Esophagus squamous epithelium (tissue), 5 donors: Measurements from ENCODE around the gene MUCL3. TPM values are rescaled to one million over a fixed set of nuclear protein-coding genes. Genes with fewer than 3 reads are reported as not detected.
A peak's percentile ranks its signal among the peaks of the same experiment; 100 is the strongest.

Experiments
- DNase-seq: peaks from one replicate; lab custom pipeline; 2025; lab: John Stamatoyannopoulos, UW
- H3K27ac ChIP-seq, 4 donors: fragments of 200-600 bp; sonication (generic); one replicate each; pipeline ENCODE4 v1.5.1; 2016 to 2019; ENCODE audit warnings: mild to moderate bottlenecking in 1 of 4
- H3K27me3 ChIP-seq, 4 donors: fragments of 200-600 bp; sonication (generic); 1 replicate in 3 of 4; 2 replicates in 1 of 4; pipeline versions ENCODE4 v1.5.1 to v1.6.0; 2017 to 2021; ENCODE audit warnings: antibody characterized with exemption in 1 of 4
- H3K36me3 ChIP-seq, 3 donors: fragments of 200-600 bp; sonication (generic); one replicate each; pipeline ENCODE4 v1.5.1; 2016 to 2019
- H3K4me1 ChIP-seq, 3 donors: fragments of 200-600 bp; sonication (generic); one replicate each; pipeline ENCODE4 v1.5.1; 2017 to 2019
- H3K4me3 ChIP-seq, 4 donors: fragments of 200-600 bp; sonication (generic); 1 replicate in 3 of 4; 2 replicates in 1 of 4; pipeline ENCODE4 v1.5.1; 2016 to 2019; ENCODE audit warnings: mild to moderate bottlenecking in 2 of 4, moderate library complexity in 1 of 4
- H3K9me3 ChIP-seq, 3 donors: fragments of 200-600 bp; sonication (generic); one replicate each; pipeline ENCODE4 v1.5.1; 2016 to 2019
- CTCF ChIP-seq, 6 experiments: fragments of 450-650 bp in 4 of 6; fragments of 200-600 bp in 2 of 6; sonication (generic) in 2 of 6; IDR thresholded peaks; one replicate each; pipeline ENCODE4 v1.5.1; 2016 to 2019; ENCODE audit warnings: antibody characterized with exemption in 6 of 6, mild to moderate bottlenecking in 4 of 6, moderate library complexity in 4 of 6
- POLR2A ChIP-seq, 4 donors: fragments of 450-650 bp; IDR thresholded peaks; one replicate each; pipeline ENCODE4 v1.6.1; 2017; ENCODE audit warnings: antibody characterized with exemption in 4 of 4, mild to moderate bottlenecking in 4 of 4, moderate library complexity in 3 of 4
- WGBS, 2 donors: methylation state at CpG; one replicate each; pipeline ENCODE4 v1.1.5; 2018; 5-methylcytosine and 5-hydroxymethylcytosine counted together
- intact Hi-C: fragments of 100-400 bp; cut with DNase I; formaldehyde crosslinking; loops from one replicate; pipeline ENCODE4 v1.15.0; 2022
- total RNA-seq, 4 donors: library from RNA; depleted of rRNA; stranded (reverse); fragments of >200 nt; gene quantifications; one replicate each; pipeline ENCODE4 v1.1.0, GENCODE V29; 2016
- donor health status: DM: yes; HTN: yes; CAD: no.

MUCL3 gene
- total RNA-seq, 4 donors from 2014 or later = 0.21 to 8.3 (median 2.4) TPM

DNA sequence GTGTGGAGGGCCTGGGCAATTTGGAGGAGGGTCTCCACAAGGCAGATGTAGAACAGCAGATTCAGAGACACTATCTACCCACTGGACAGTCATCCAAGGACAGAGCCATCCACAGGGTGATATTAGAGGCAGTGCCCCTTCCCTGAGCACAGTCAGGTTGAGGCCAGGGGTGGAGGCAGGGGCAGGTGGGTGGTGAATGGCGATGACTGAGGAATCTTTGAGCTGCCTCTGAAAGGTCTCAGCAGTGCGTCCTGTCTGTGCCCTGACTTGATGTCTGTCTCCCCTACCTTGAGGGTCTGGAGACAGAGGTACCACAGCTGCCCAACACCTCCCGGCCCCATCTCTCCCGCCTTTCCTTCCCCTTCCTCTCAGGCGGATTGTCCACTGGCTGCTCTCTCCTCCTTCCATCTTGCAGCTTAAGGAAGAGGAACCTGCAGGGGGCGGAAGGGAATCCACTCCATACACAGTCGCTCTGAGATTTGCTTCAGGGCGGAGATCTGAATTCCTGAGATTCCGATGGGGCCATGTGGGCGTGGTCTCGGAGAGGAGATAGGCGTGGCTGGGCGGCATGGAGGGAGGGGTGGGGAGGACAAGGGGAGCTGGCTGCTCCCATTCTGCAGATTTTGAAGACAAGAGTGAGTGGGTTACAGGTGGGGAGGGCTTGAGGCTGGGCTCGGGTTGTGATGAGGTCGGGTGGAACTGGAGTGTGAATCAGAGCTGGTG, 1.7 kb downstream of the MUCL3 start:
- no peak for DNase-seq
- peaks cover 0 to 39% (median 0%) of the 10 kb centered on the region in 4 donors for H3K27me3 ChIP-seq
- H3K4me3 ChIP-seq = peak overlapping the region in 1 of 4 donors; percentile 0
- peak overlapping the region in 1 of 4 donors; percentile 19 for H3K27ac ChIP-seq
- 16 to 20% methylated on average over 14 of the region's 15 CpGs for WGBS, 2 donors
- no peaks in the 10 kb centered on the region for H3K36me3 ChIP-seq
- peaks cover 27 to 57% (median 32%) of the 10 kb centered on the region in 3 donors for H3K4me1 ChIP-seq
- H3K9me3 ChIP-seq = no peaks in the 10 kb centered on the region
- intact Hi-C loops = no loop called here
- TF ChIP-seq CTCF (IDR thresholded peaks at IDR 0.05) = peak in 5 of 6 experiments; percentile 23 to 65 (median 43)
- TF ChIP-seq POLR2A (IDR thresholded peaks at IDR 0.05) = no peak

DNA sequence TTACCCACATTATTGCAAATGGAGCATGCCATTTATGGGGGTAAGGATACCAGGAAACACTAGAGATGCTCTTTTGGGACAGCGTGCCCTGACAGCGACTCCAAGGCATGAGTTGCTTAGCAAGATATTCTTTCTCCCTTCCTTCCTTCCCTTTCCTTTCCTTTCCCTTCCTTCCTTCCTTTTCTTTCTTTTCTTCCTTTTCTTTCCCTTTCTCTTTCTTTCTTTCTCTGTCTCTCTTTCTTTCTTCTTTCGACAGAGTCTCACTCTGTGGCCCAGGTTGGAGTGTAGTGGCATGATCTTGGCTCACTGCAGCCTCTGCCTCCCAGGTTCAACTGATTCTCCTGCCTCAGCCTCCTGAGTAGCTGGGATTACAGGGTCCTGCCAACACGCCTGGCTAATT, 3.3 kb downstream of the MUCL3 start:
- no peak overlapping the region for H3K27ac ChIP-seq
- peaks cover 0 to 34% (median 0%) of the 10 kb centered on the region in 4 donors for H3K27me3 ChIP-seq
- no peak overlapping the region for H3K4me3 ChIP-seq
- DNase-seq = no peak
- H3K4me1 ChIP-seq = peaks cover 16 to 42% (median 25%) of the 10 kb centered on the region in 3 donors
- H3K36me3 ChIP-seq = no peaks in the 10 kb centered on the region
- intact Hi-C loops = no loop called here
- TF ChIP-seq CTCF (IDR thresholded peaks at IDR 0.05) (no peak), POLR2A (IDR thresholded peaks at IDR 0.05) (no peak)
- 89% methylated on average over 3 to 4 of the region's 4 CpGs for WGBS, 2 donors
- H3K9me3 ChIP-seq = no peaks in the 10 kb centered on the region

DNA sequence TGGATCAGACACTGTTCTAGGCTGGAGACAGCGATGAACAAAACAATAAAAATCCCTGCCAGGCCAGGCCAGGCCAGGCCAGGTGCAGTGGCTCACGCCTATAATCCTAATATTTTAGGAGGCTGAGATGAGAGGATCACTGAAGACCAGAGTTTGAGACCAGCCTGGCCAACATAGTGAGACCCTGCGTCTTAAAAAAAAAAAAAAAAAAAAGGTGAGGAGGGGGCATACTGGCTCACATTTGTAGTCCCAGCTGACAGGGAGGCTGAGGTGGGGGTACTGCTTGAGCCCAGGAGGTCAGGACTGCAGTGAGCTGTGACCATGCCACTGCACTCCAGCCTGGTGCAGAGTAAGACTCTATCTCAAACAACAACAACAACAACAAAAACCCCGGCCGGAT, 4.5 kb downstream of the MUCL3 start:
- no peak for TF ChIP-seq POLR2A (IDR thresholded peaks at IDR 0.05)
- no peak for TF ChIP-seq CTCF (IDR thresholded peaks at IDR 0.05)
- DNase-seq = no peak
- H3K4me3 ChIP-seq = no peak overlapping the region
- intact Hi-C loops = no loop called here
- H3K27ac ChIP-seq = no peak overlapping the region
- H3K36me3 ChIP-seq = no peaks in the 10 kb centered on the region
- no peaks in the 10 kb centered on the region for H3K9me3 ChIP-seq
- peaks cover 0 to 39% (median 0%) of the 10 kb centered on the region in 4 donors for H3K27me3 ChIP-seq
- 78 to 82% methylated on average over 5 of the region's 5 CpGs for WGBS, 2 donors
- H3K4me1 ChIP-seq = peaks cover 5 to 29% (median 13%) of the 10 kb centered on the region in 3 donors

DNA sequence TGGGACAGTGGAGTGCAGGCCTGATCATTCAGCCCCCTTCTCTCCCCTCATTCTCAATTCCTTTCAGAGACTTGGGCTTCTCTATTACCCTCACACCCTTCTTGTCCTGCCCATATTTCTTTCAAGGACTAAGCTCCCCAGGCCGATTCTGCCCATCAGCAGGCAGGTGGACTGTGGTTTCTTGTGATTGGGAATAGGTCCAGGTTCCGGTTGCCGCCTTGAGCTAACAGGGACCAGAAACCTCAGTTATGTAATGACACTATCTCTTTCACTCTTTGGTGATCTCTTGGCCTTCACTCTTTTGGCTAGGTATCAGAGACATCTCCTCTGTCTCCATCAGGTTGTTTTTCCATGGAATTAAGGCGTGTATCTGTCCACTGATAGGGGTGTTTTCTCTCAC, 6.5 kb downstream of the MUCL3 start:
- peaks cover 5 to 10% (median 5%) of the 10 kb centered on the region in 3 donors for H3K4me1 ChIP-seq
- no peaks in the 10 kb centered on the region for H3K36me3 ChIP-seq
- 58 to 80% methylated on average over 4 of the region's 4 CpGs for WGBS, 2 donors
- H3K9me3 ChIP-seq = no peaks in the 10 kb centered on the region
- intact Hi-C loops = no loop called here
- DNase-seq = no peak
- no peak overlapping the region for H3K27ac ChIP-seq
- TF ChIP-seq POLR2A (IDR thresholded peaks at IDR 0.05) = no peak
- TF ChIP-seq CTCF (IDR thresholded peaks at IDR 0.05) = no peak
- no peak overlapping the region for H3K4me3 ChIP-seq
- H3K27me3 ChIP-seq = peaks cover 0 to 45% (median 0%) of the 10 kb centered on the region in 4 donors

- no peak overlapping the region for H3K4me3 ChIP-seq
- 90 to 95% methylated on average over 6 of the region's 6 CpGs for WGBS, 2 donors
- H3K9me3 ChIP-seq = no peaks in the 10 kb centered on the region
- DNase-seq = no peak
- intact Hi-C loops = no loop called here
- H3K27ac ChIP-seq = no peak overlapping the region
- no peaks in the 10 kb centered on the region for H3K4me1 ChIP-seq
- TF ChIP-seq POLR2A (IDR thresholded peaks at IDR 0.05) = no peak
- no peak for TF ChIP-seq CTCF (IDR thresholded peaks at IDR 0.05)
- no peaks in the 10 kb centered on the region for H3K36me3 ChIP-seq
- peaks cover 0 to 41% (median 0%) of the 10 kb centered on the region in 4 donors for H3K27me3 ChIP-seq
Measured at GRCh38 chr6:30948811-30949210, 8.0 kb downstream of the MUCL3 start.
